HepG2 (cell line): ENCODE measurements around the gene WBP1. TPM values are rescaled to one million over a fixed set of nuclear protein-coding genes. Genes with fewer than 3 reads are reported as not detected.

Source experiments
- CBX5 ChIP-seq: sonication (generic); formaldehyde crosslinking; IDR thresholded peaks from 2 replicates; pipeline ENCODE4 v1.4.0; 2020; ENCODE audit warnings: missing genetic modification reagents, borderline replicate concordance
- HDAC6 ChIP-seq: fragments of 200-600 bp; sonication (generic); IDR thresholded peaks from 2 replicates; pipeline ENCODE4 v1.7.0; 2017; ENCODE audit warnings: mild to moderate bottlenecking, antibody characterized with exemption, low read length, low read depth
- HNRNPL ChIP-seq: fragments of 200-400 bp; formaldehyde crosslinking; IDR thresholded peaks from 2 replicates; pipeline ENCODE4 v1.6.1; 2017; ENCODE audit warnings: mild to moderate bottlenecking, low read depth, low read length
- JUND ChIP-seq: sonication (generic); formaldehyde crosslinking; IDR thresholded peaks from 2 replicates; pipeline ENCODE4 v1.8.0; 2022; ENCODE audit warnings: mild to moderate bottlenecking, missing genetic modification reagents
- NCOA5 ChIP-seq: sonication (generic); formaldehyde crosslinking; IDR thresholded peaks from 2 replicates; pipeline ENCODE4 v1.4.0; 2020; ENCODE audit warnings: missing genetic modification reagents
- PHB2 ChIP-seq: fragments of 450-650 bp; IDR thresholded peaks from 2 replicates; pipeline ENCODE4 v1.6.1; 2018; ENCODE audit not compliant: partially characterized antibody
- SIN3B ChIP-seq: fragments of 150-350 bp; IDR thresholded peaks from 2 replicates; pipeline ENCODE4 v1.6.1; 2014; ENCODE audit warnings: low read length
- ZNF138 ChIP-seq: sonication (generic); formaldehyde crosslinking; IDR thresholded peaks from 2 replicates; pipeline ENCODE4 v1.5.0; 2020; ENCODE audit warnings: mild to moderate bottlenecking, low read depth, missing genetic modification reagents
- ZNF234 ChIP-seq: sonication (generic); formaldehyde crosslinking; conservative IDR thresholded peaks from 2 replicates; pipeline ENCODE4 v1.5.1; 2020; ENCODE audit warnings: mild to moderate bottlenecking, missing genetic modification reagents
- ZNF263 ChIP-seq: sonication (generic); formaldehyde crosslinking; IDR thresholded peaks from 2 replicates; pipeline ENCODE4 v1.4.0; 2020; ENCODE audit warnings: missing genetic modification reagents
- ZNF264 ChIP-seq: sonication (generic); formaldehyde crosslinking; IDR thresholded peaks from 2 replicates; pipeline ENCODE4 v1.4.0; 2020; ENCODE audit warnings: missing genetic modification reagents
- ZNF343 ChIP-seq: sonication (generic); formaldehyde crosslinking; IDR thresholded peaks from 2 replicates; pipeline ENCODE4 v1.4.0; 2020; ENCODE audit warnings: mild to moderate bottlenecking, missing genetic modification reagents
- ZNF780A ChIP-seq: sonication (generic); formaldehyde crosslinking; IDR thresholded peaks from 2 replicates; pipeline ENCODE4 v1.8.0; 2022; ENCODE audit warnings: mild to moderate bottlenecking, missing genetic modification reagents, moderate library complexity
- polyA plus RNA-seq, 8 experiments: library from polyadenylated mRNA; depleted of rRNA in 3 of 8; stranded (reverse) in 7 of 8; unstranded in 1 of 8; fragments of >200 nt; fragmentation: Illumina TruSeq in 4 of 8; extraction: Trizol in 4 of 8; gene quantifications; 2 replicates each; pipeline versions ENCODE4 v1.2.1 to v1.2.3, GENCODE V29; 2011 to 2016; ENCODE audit warnings: low read depth in 4 of 8, missing spikeins in 1 of 8, mixed read lengths in 1 of 8; ENCODE audit not compliant: insufficient read depth in 1 of 8
- total RNA-seq, 5 experiments: library from RNA; depleted of rRNA; stranded (reverse); fragments of >200 nt; fragmentation: Illumina TruSeq; extraction: Trizol; gene quantifications; 2 replicates each; pipeline ENCODE4 v1.2.3, GENCODE V29; 2016; ENCODE audit warnings: low read depth in 1 of 5
- TF ChIP-seq, protein P1 (sequence below): sonication (generic); formaldehyde crosslinking; IDR thresholded peaks from 2 replicates; pipeline ENCODE4 v1.4.0; 2020; ENCODE audit warnings: mild to moderate bottlenecking, missing genetic modification reagents
- TF ChIP-seq, protein P2 (sequence below): sonication (generic); formaldehyde crosslinking; IDR thresholded peaks from 2 replicates; pipeline ENCODE4; 2020; ENCODE audit warnings: missing genetic modification reagents, mild to moderate bottlenecking, borderline replicate concordance
- TF ChIP-seq, protein P3 (sequence below): sonication (generic); formaldehyde crosslinking; IDR thresholded peaks from 2 replicates; pipeline ENCODE4 v1.4.0; 2020; ENCODE audit warnings: mild to moderate bottlenecking, missing genetic modification reagents
- TF ChIP-seq, protein P4 (sequence below): sonication (generic); formaldehyde crosslinking; IDR thresholded peaks from 2 replicates; pipeline ENCODE4 v1.8.1; 2023; ENCODE audit warnings: mild to moderate bottlenecking, moderate library complexity, missing genetic modification reagents
- TF ChIP-seq, protein P5 (sequence below), 2 experiments: IDR thresholded peaks; 2 replicates each; pipeline ENCODE4 v1.6.1; 2011 to 2012; ENCODE audit warnings: low read length in 2 of 2, borderline replicate concordance in 1 of 2, low read depth in 1 of 2, mild to moderate bottlenecking in 1 of 2, moderate library complexity in 1 of 2

Gene WBP1
- total and polyA plus RNA-seq, 2 of the 13 experiments (the other 11 are each of a cell fraction or from before 2014, with no cell fraction given), result 38.8 to 85.7 TPM

DNA sequence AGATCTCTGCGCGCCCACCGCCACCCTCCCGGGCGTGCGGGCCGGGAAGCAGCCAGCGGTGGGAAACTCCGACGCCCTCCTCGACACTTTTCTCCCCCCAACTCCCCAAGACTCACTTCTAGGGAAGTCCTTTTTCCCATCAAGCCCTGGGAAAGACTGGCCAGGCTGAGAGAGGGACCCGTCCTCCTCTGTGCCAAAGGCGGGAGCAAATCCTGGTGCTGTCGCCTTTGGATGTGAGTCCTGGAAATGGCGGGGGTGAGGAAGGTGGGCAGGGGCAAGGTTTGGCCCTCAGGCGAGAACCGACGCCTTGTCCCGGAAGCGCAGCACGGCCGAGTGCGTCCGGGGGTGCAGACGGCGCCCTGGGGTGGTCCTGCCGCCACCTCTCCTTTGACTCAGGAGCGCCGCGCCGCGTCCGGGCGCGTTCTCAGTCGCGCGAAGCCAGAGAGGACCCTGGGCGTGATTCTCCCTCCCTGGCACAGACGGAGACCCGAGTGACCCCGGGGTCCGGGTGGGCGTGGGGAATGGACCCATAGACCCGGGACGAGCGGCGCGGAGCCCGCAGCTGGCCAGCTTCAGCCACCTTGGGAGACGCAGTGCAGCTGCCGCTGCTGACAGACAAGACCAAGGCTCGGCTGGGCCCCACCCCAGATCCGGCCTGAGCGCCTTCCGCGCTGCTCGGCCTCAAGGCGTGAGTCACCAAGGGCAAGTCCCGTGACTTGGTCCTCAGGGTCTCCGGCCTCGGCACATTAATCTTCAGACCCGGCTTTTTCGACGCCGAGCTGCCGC, 44.7 kb downstream of the WBP1 start (continued):
- TF ChIP-seq, protein P1, sequence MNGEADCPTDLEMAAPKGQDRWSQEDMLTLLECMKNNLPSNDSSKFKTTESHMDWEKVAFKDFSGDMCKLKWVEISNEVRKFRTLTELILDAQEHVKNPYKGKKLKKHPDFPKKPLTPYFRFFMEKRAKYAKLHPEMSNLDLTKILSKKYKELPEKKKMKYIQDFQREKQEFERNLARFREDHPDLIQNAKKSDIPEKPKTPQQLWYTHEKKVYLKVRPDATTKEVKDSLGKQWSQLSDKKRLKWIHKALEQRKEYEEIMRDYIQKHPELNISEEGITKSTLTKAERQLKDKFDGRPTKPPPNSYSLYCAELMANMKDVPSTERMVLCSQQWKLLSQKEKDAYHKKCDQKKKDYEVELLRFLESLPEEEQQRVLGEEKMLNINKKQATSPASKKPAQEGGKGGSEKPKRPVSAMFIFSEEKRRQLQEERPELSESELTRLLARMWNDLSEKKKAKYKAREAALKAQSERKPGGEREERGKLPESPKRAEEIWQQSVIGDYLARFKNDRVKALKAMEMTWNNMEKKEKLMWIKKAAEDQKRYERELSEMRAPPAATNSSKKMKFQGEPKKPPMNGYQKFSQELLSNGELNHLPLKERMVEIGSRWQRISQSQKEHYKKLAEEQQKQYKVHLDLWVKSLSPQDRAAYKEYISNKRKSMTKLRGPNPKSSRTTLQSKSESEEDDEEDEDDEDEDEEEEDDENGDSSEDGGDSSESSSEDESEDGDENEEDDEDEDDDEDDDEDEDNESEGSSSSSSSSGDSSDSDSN, result peak; percentile 87
- peak; percentile 68; the same call in 1 of the 2 replicates for TF ChIP-seq ZNF234
- TF ChIP-seq, protein P2, sequence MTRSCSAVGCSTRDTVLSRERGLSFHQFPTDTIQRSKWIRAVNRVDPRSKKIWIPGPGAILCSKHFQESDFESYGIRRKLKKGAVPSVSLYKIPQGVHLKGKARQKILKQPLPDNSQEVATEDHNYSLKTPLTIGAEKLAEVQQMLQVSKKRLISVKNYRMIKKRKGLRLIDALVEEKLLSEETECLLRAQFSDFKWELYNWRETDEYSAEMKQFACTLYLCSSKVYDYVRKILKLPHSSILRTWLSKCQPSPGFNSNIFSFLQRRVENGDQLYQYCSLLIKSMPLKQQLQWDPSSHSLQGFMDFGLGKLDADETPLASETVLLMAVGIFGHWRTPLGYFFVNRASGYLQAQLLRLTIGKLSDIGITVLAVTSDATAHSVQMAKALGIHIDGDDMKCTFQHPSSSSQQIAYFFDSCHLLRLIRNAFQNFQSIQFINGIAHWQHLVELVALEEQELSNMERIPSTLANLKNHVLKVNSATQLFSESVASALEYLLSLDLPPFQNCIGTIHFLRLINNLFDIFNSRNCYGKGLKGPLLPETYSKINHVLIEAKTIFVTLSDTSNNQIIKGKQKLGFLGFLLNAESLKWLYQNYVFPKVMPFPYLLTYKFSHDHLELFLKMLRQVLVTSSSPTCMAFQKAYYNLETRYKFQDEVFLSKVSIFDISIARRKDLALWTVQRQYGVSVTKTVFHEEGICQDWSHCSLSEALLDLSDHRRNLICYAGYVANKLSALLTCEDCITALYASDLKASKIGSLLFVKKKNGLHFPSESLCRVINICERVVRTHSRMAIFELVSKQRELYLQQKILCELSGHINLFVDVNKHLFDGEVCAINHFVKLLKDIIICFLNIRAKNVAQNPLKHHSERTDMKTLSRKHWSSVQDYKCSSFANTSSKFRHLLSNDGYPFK (CRISPR knock-in tag), result peak; percentile 88; the same call in 1 of the 2 replicates
- TF ChIP-seq HNRNPL, result peak; percentile 42; the same call in 1 of the 2 replicates
- TF ChIP-seq, protein P3, sequence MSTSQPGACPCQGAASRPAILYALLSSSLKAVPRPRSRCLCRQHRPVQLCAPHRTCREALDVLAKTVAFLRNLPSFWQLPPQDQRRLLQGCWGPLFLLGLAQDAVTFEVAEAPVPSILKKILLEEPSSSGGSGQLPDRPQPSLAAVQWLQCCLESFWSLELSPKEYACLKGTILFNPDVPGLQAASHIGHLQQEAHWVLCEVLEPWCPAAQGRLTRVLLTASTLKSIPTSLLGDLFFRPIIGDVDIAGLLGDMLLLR (CRISPR knock-in tag), result peak; percentile 71
- peak; percentile 55; the same call in 1 of the 2 replicates for TF ChIP-seq JUND (CRISPR knock-in tag)
- TF ChIP-seq, protein P4, sequence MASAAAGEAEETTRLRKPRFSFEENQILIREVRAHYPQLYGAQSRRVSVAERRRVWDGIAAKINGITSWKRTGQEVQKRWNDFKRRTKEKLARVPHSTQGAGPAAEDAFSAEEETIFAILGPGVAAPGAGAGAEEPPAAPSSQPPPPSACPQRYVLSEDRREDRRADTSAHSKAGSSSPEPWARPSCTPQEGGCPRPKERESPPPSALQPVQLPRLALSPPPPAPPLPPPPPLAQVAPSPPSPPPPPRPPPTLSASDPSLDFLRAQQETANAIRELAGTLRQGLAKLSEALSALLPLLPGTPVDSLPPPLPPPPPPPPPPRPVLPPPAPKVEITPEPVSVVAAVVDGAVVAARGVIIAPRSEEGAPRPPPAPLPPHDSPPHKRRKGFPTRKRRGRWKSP (CRISPR knock-in tag), result peak; percentile 94
- TF ChIP-seq, protein P5, sequence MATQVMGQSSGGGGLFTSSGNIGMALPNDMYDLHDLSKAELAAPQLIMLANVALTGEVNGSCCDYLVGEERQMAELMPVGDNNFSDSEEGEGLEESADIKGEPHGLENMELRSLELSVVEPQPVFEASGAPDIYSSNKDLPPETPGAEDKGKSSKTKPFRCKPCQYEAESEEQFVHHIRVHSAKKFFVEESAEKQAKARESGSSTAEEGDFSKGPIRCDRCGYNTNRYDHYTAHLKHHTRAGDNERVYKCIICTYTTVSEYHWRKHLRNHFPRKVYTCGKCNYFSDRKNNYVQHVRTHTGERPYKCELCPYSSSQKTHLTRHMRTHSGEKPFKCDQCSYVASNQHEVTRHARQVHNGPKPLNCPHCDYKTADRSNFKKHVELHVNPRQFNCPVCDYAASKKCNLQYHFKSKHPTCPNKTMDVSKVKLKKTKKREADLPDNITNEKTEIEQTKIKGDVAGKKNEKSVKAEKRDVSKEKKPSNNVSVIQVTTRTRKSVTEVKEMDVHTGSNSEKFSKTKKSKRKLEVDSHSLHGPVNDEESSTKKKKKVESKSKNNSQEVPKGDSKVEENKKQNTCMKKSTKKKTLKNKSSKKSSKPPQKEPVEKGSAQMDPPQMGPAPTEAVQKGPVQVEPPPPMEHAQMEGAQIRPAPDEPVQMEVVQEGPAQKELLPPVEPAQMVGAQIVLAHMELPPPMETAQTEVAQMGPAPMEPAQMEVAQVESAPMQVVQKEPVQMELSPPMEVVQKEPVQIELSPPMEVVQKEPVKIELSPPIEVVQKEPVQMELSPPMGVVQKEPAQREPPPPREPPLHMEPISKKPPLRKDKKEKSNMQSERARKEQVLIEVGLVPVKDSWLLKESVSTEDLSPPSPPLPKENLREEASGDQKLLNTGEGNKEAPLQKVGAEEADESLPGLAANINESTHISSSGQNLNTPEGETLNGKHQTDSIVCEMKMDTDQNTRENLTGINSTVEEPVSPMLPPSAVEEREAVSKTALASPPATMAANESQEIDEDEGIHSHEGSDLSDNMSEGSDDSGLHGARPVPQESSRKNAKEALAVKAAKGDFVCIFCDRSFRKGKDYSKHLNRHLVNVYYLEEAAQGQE (IDR thresholded peaks at IDR 0.05; ENCODE audit: borderline replicate concordance in 1 of 2, low read depth in 1 of 2, low read length in 2 of 2), result peak in 1 of 2 experiments; percentile 28; a peak in 1 of 4 replicates
- TF ChIP-seq ZNF264, result 0 out of 2 replicates have a peak, but pooled peaks have one; percentile 15
- peak; percentile 70; the same call in 1 of the 2 replicates for TF ChIP-seq NCOA5 (CRISPR knock-in tag)
- 0 out of 2 replicates have a peak, but pooled peaks have one; percentile 47 for TF ChIP-seq ZNF780A (CRISPR knock-in tag)
- no peak; the same call in 1 of the 2 replicates for TF ChIP-seq ZNF263 (CRISPR knock-in tag)
- TF ChIP-seq CBX5 (CRISPR knock-in tag), result peak; percentile 83; the same call in 1 of the 2 replicates
- no peak for TF ChIP-seq HDAC6
- no peak for TF ChIP-seq PHB2
- TF ChIP-seq ZNF343 (CRISPR knock-in tag), result no peak
- peak; percentile 17; the same call in 1 of the 2 replicates for TF ChIP-seq ZNF138 (CRISPR knock-in tag)
- TF ChIP-seq SIN3B, result no peak
